K562 (cell line): ENCODE data around the gene ADGRD1. TPM values are rescaled to one million over a fixed set of nuclear protein-coding genes. Genes with fewer than 3 reads are reported as not detected.

ENCODE experiments used
- ATAC-seq: fragments of 200-7000 bp; cut with Tn5 transposase; 3 replicates; pipeline ENCODE4 v1.9.1; 2020; ENCODE audit warnings: moderate library complexity
- BruUV-seq: library from RNA; stranded (reverse); fragments of 400-500 nt; replicated peaks from 2 replicates; lab custom pipeline; 2021; lab: Mats Ljungman, UMichigan
- CTCF ChIA-PET: fragments of 300-600 bp; formaldehyde crosslinking; extraction: SDS; loops from one replicate; lab custom pipeline; 2021; ENCODE audit warnings: low intra/inter-chr PET ratio; lab: Yijun Ruan, JAX
- POLR2A ChIA-PET: fragments of 300-600, 350-650 bp; sonication (Branson Sonifier 250); formaldehyde crosslinking; extraction: SDS; loops from one replicate; lab custom pipeline; 2021; ENCODE audit warnings: antibody characterized with exemption, inconsistent platforms; lab: Yijun Ruan, JAX
- DNase-seq, 4 experiments: peaks; one replicate each; pipeline versions ENCODE4 v3.0.0 to v3.0.0-alpha.2; 2011 to 2018; ENCODE audit warnings: low spot score in 3 of 4, mixed read lengths in 3 of 4; ENCODE audit errors: extremely low read depth in 1 of 4
- FAIRE-seq: peaks from 2 replicates; lab custom pipeline; 2011; peaks lifted over from hg19 to GRCh38; lab: Jason Lieb, UNC
- H2AFZ ChIP-seq: 2 replicates; pipeline ENCODE4 v1.6.0; 2011; ENCODE audit warnings: low read depth, low read length, control low read depth, inconsistent platforms
- H3K27ac ChIP-seq: fragments of 200-600 bp; 3 replicates; pipeline ENCODE4 v1.8.0; 2011; ENCODE audit warnings: low read depth, mild to moderate bottlenecking, control low read depth, inconsistent platforms, low read length, moderate library complexity, mixed read lengths; ENCODE audit errors: extremely low read depth
- H3K27me3 ChIP-seq, 2 experiments: fragments of 300-600 bp in 1 of 2; 2 replicates in 1 of 2; 3 replicates in 1 of 2; pipeline versions ENCODE4 v1.6.0 to v1.8.0; 2011; ENCODE audit warnings: inconsistent platforms in 2 of 2, low read length in 2 of 2, mild to moderate bottlenecking in 1 of 2, mixed read lengths in 1 of 2, moderate library complexity in 1 of 2; ENCODE audit not compliant: control insufficient read depth in 2 of 2, insufficient read depth in 2 of 2
- H3K36me3 ChIP-seq: fragments of 300-600 bp; 3 replicates; pipeline ENCODE4 v1.8.0; 2011; ENCODE audit warnings: mild to moderate bottlenecking, low read length, inconsistent platforms; ENCODE audit not compliant: control insufficient read depth, insufficient read depth
- H3K4me1 ChIP-seq, 2 experiments: fragments of 200-600 bp in 1 of 2; replicated peaks in 1 of 2; 2 replicates in 1 of 2; 3 replicates in 1 of 2; pipeline versions ENCODE4 v1.5.1 to v1.8.0; 2011; ENCODE audit warnings: inconsistent platforms in 2 of 2, low read length in 2 of 2, mild to moderate bottlenecking in 1 of 2, mixed read lengths in 1 of 2, moderate library complexity in 1 of 2; ENCODE audit not compliant: control insufficient read depth in 2 of 2, insufficient read depth in 2 of 2
- H3K4me2 ChIP-seq: 2 replicates; pipeline ENCODE4 v1.6.1; 2011; ENCODE audit warnings: low read length, control low read depth, inconsistent platforms, mixed read lengths; ENCODE audit not compliant: insufficient read depth
- H3K4me3 ChIP-seq: fragments of 200-600 bp; sonication (generic), shearing (Covaris generic); 2 replicates; pipeline ENCODE4 v1.5.1; 2016; ENCODE audit warnings: control low read depth, inconsistent platforms
- H3K79me2 ChIP-seq: fragments of 200-600 bp; 3 replicates; pipeline ENCODE4 v1.8.0; 2011; ENCODE audit warnings: low read length, inconsistent platforms; ENCODE audit not compliant: control insufficient read depth, insufficient read depth
- H3K9ac ChIP-seq, 2 experiments: 2 replicates each; pipeline versions ENCODE4 v1.6.0 to v1.6.1; 2011; ENCODE audit warnings: low read depth in 2 of 2, low read length in 2 of 2, control low read depth in 1 of 2, inconsistent platforms in 1 of 2, mild to moderate bottlenecking in 1 of 2, mixed read lengths in 1 of 2; ENCODE audit not compliant: insufficient read depth in 1 of 2
- H3K9me1 ChIP-seq: one replicate; pipeline ENCODE4 v1.6.0; 2011; ENCODE audit warnings: inconsistent platforms, mild to moderate bottlenecking, low read length, moderate library complexity; ENCODE audit not compliant: control insufficient read depth, insufficient read depth
- H3K9me3 ChIP-seq: replicated peaks from 2 replicates; pipeline ENCODE4 v1.5.1; 2011; ENCODE audit warnings: low read depth, low read length, inconsistent platforms; ENCODE audit not compliant: control insufficient read depth, insufficient read depth
- H4K20me1 ChIP-seq: replicated peaks from 2 replicates; pipeline ENCODE4 v1.6.1; 2011; ENCODE audit warnings: low read length, inconsistent platforms, mixed read lengths; ENCODE audit not compliant: control insufficient read depth, insufficient read depth
- MYC ChIP-seq, 2 experiments: fragments of 250-450 bp in 1 of 2; sonication (Bioruptor Pico) in 1 of 2; IDR thresholded peaks; 2 replicates each; pipeline versions ENCODE4 v1.5.1 to v1.6.1; 2012 to 2021; ENCODE audit warnings: low read depth in 2 of 2, borderline replicate concordance in 1 of 2, improper control_type of control experiment in 1 of 2, low read length in 1 of 2, mild to moderate bottlenecking in 1 of 2, moderate library complexity in 1 of 2
- USF2 ChIP-seq: sonication (generic); formaldehyde crosslinking; IDR thresholded peaks from 2 replicates; pipeline ENCODE4 v1.5.0; 2020; ENCODE audit warnings: missing genetic modification reagents
- WGBS: fragments of 100-300 bp; shearing (Covaris generic); methylation state at CpG from one replicate; pipeline ENCODE4 v1.1.6; 2016; ENCODE audit warnings: low coverage, mixed read lengths; ENCODE audit not compliant: insufficient coverage; ENCODE audit errors: missing lambda C conversion rate; 5-methylcytosine and 5-hydroxymethylcytosine counted together
- in situ Hi-C: fragments of 300-500 bp; cut with MboI; formaldehyde crosslinking; loops from 4 replicates; pipeline ENCODE4 v1.15.0; 2018; ENCODE audit warnings: inconsistent platforms, mixed read lengths
- intact Hi-C: fragments of 100-400 bp; cut with micrococcal nuclease; formaldehyde crosslinking; loops from 2 replicates; pipeline ENCODE4 v1.14.2; 2022
- polyA plus RNA-seq, 8 experiments: library from polyadenylated mRNA; depleted of rRNA in 4 of 8; stranded (reverse) in 5 of 8; unstranded in 3 of 8; fragments of >200 nt; fragmentation: Nextera tagmentation in 2 of 8; fragmentation: Illumina TruSeq in 1 of 8; extraction: Ambion mirVana in 2 of 8; extraction: Trizol in 1 of 8; gene quantifications; 2 replicates each; pipeline versions ENCODE4 v1.2.1 to v1.2.3, GENCODE V29; 2011 to 2014; ENCODE audit warnings: inconsistent platforms in 1 of 8, missing spikeins in 1 of 8
- total RNA-seq, 7 experiments: library from RNA; depleted of rRNA in 6 of 7; stranded (reverse); fragments of >200 nt in 6 of 7; fragmentation: Illumina TruSeq in 2 of 7; extraction: Trizol in 2 of 7; gene quantifications; 2 replicates each; pipeline versions ENCODE4 v1.2.1 to v1.2.3, GENCODE V29; 2011 to 2021; ENCODE audit warnings: low replicate concordance in 1 of 7
- TF ChIP-seq, protein P1 (sequence below): fragments of 250-450 bp; sonication (Bioruptor Pico); IDR thresholded peaks from 2 replicates; pipeline ENCODE4 v1.5.0; 2020; ENCODE audit warnings: mild to moderate bottlenecking, borderline replicate concordance
- TF ChIP-seq, protein P2 (sequence below): sonication (generic); formaldehyde crosslinking; IDR thresholded peaks from 2 replicates; pipeline ENCODE4 v1.9.0; 2022; ENCODE audit warnings: mild to moderate bottlenecking, missing genetic modification reagents

ADGRD1 gene
- total and polyA plus RNA-seq, 9 of the 15 experiments (the other 6 are each of a cell fraction or from before 2014, with no cell fraction given): 1.7 to 11.7 (median 3.3) TPM

- DNase-seq (no peak), FAIRE-seq (no peak), ATAC-seq (no peak)
- no TSS peak for BruUV-seq
- no peaks in the 10 kb centered on the region for H3K36me3 ChIP-seq
- H3K9ac ChIP-seq: no peak overlapping the region
- H3K27ac ChIP-seq: no peak overlapping the region
- 22% methylated on average over 7 of the region's 7 CpGs for WGBS
- H3K4me3 ChIP-seq: no peak overlapping the region
- H3K79me2 ChIP-seq: no peaks in the 10 kb centered on the region
- no peak overlapping the region for H2AFZ ChIP-seq
- no peaks in the 10 kb centered on the region; the same call in 1 of the 2 replicates for H4K20me1 ChIP-seq
- intact Hi-C loops: loop anchor here (10.0 kb wide), 1 partner anchor 337 kb away; no protein-coding TSS in a partner anchor
- CTCF ChIA-PET: no interaction called here
- peaks cover 0 to 10% of the 10 kb centered on the region in 2 experiments; a peak in 3 of 5 replicates for H3K4me1 ChIP-seq
- in situ Hi-C loops: no loop called here
- POLR2A ChIA-PET: no interaction called here
- peaks cover 3% of the 10 kb centered on the region for H3K9me1 ChIP-seq
- no peak overlapping the region for H3K4me2 ChIP-seq
- H3K9me3 ChIP-seq: no peaks in the 10 kb centered on the region
- peaks cover 0 to 54% of the 10 kb centered on the region in 2 experiments; a peak in 4 of 5 replicates for H3K27me3 ChIP-seq
- TF ChIP-seq, protein P1, sequence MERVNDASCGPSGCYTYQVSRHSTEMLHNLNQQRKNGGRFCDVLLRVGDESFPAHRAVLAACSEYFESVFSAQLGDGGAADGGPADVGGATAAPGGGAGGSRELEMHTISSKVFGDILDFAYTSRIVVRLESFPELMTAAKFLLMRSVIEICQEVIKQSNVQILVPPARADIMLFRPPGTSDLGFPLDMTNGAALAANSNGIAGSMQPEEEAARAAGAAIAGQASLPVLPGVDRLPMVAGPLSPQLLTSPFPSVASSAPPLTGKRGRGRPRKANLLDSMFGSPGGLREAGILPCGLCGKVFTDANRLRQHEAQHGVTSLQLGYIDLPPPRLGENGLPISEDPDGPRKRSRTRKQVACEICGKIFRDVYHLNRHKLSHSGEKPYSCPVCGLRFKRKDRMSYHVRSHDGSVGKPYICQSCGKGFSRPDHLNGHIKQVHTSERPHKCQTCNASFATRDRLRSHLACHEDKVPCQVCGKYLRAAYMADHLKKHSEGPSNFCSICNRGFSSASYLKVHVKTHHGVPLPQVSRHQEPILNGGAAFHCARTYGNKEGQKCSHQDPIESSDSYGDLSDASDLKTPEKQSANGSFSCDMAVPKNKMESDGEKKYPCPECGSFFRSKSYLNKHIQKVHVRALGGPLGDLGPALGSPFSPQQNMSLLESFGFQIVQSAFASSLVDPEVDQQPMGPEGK (CRISPR knock-in tag): no peak
- TF ChIP-seq, protein P2, sequence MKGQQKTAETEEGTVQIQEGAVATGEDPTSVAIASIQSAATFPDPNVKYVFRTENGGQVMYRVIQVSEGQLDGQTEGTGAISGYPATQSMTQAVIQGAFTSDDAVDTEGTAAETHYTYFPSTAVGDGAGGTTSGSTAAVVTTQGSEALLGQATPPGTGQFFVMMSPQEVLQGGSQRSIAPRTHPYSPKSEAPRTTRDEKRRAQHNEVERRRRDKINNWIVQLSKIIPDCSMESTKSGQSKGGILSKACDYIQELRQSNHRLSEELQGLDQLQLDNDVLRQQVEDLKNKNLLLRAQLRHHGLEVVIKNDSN (CRISPR knock-in tag): peak; percentile 71
- no peak for TF ChIP-seq MYC (IDR thresholded peaks at IDR 0.05; ENCODE audit: low read depth, low read length)
- TF ChIP-seq MYC (CRISPR knock-in tag; IDR thresholded peaks at IDR 0.05; ENCODE audit: borderline replicate concordance, low read depth): no peak
- TF ChIP-seq USF2: peak; percentile 76
Measured at GRCh38 chr12:131117438-131118245, 163.9 kb downstream of the ADGRD1 start.
